LNCaP clone FGC (cell line): Measurements from ENCODE around the gene TNFRSF17.
"Not testable (repeated sequence)": the region's sequence is repeated elsewhere in the genome, so short reads cannot be mapped to it uniquely, and the experiment has no call there.

Source experiments
- DNase-seq: peaks from one replicate; pipeline ENCODE4 v3.0.0-alpha.2; 2011; ENCODE audit warnings: low read depth
- H3K4me3 ChIP-seq: 2 replicates; pipeline ENCODE4 v1.5.1; 2011; ENCODE audit warnings: mild to moderate bottlenecking, low read depth, low read length, control low read depth
- CTCF ChIP-seq: IDR thresholded peaks from 2 replicates; pipeline ENCODE4 v1.5.1; 2012; ENCODE audit warnings: mild to moderate bottlenecking; ENCODE audit not compliant: control insufficient read depth, insufficient read depth; ENCODE audit errors: extremely low read depth

The TNFRSF17 gene

DNA sequence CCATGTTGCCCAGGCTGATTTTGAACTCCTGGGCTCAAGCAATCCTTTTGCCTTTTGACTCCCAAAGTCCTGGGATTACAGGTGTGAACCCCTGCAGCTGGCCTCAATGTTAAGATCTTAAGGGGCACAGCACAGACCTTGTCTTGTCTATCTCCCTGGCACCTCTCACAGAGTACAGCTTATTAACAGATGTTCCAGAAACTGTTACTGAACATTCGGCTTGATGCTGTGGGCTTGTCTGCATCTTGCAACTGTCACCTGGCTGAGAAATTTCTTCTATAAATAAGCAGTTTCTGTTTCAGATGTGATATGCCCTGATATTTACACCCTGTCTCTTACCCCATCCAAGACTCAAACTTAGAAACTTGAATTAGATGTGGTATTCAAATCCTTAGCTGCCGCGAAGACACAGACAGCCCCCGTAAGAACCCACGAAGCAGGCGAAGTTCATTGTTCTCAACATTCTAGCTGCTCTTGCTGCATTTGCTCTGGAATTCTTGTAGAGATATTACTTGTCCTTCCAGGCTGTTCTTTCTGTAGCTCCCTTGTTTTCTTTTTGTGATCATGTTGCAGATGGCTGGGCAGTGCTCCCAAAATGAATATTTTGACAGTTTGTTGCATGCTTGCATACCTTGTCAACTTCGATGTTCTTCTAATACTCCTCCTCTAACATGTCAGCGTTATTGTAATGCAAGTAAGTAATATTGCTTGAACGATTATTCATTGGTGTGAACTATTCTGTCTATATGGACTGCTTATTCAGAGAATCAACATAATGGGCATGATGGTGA, at the start of gene TNFRSF17:
Gene TNFRSF17, plus strand, starts transcription at position 450 of the 791 bp plus-strand sequence. Its CDS starts 115 bp downstream, at position 565.
- no peak for TF ChIP-seq CTCF
- no peak within 1 kb of the TSS for H3K4me3 ChIP-seq
- DNase-seq: no peak

GRCh38 chr16:11915644-11916523, 49.1 kb upstream of the TNFRSF17 start, which contains the start of gene GSPT1:
TSS of gene GSPT1 (minus strand) at chr16:11915956. CDS start at chr16:11915720, 236 bp downstream.
- DNase-seq: peak; percentile 96
- H3K4me3 ChIP-seq: peak within 1 kb of the TSS; percentile 68
- TF ChIP-seq CTCF: no peak

GRCh38 chr16:11916524-11917285, 48.3 kb upstream of the TNFRSF17 start:
- peak; percentile 93 for DNase-seq
- no peak for TF ChIP-seq CTCF
- H3K4me3 ChIP-seq: peak overlapping the region; percentile 68

DNA sequence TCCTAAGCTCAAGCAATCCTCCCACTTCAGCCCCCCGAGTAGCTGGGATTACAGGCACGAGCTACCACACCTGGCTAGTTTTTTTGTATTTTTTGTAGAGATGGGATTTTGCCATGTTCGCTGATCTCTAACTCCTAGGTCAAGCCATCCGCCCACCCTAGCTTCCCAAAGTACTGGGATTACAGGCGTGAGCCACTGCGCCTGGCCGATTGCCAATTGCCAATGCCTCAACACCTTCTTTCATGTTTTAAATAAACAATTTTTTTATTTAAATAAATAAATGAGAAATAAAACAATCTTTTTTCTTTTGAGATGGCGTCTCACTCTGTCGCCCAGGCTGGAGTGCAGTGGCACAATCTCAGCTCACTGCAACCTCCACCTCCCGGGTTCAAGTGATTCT, 41.0 kb upstream of the TNFRSF17 start:
- not testable (repeated sequence) for H3K4me3 ChIP-seq, DNase-seq

DNA sequence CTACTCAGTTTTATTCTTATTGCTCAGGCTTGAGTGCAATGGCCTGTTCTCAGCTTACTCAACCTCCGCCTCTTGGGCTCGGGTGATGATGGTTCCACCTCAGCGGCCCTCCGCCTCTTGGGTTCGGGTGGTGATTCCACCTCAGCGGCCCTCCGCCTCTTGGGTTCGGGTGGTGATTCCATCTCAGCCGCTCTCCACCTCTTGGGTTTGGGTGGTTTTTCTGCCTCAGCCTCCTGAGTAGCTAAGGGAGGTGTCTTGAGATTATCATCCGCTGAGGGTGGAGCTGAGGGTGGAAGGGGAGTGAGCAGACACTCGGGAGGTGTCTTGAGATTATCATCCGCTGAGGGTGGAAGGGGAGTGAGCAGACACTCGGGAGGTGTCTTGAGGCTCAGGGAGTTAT, 37.7 kb upstream of the TNFRSF17 start:
- DNase-seq, H3K4me3 ChIP-seq: not testable (repeated sequence)

DNA sequence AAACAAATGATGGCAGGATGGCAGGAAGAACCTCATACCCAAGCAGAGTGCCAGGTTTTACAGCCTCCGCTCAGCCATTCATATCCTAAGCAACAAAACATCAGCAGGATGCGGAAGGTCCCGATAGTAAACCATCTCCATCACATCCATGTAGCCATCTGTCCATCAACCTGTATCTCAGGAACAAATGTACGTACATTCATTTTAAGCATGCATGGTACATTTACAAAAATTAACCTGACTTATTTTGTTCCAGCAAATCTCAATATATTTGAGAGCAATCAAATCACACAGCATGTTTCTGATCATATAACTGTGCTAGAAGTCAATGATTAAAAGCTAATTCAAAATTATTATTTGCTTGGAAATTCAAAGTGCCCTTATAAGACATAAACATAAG, 23.1 kb upstream of the TNFRSF17 start, which contains the start of gene NPIPB2:
Gene NPIPB2, minus strand, starts transcription at position 101 of the 400 bp plus-strand sequence. Its CDS starts 0 bp downstream, at position 101.
- H3K4me3 ChIP-seq, DNase-seq: not testable (repeated sequence)

DNA sequence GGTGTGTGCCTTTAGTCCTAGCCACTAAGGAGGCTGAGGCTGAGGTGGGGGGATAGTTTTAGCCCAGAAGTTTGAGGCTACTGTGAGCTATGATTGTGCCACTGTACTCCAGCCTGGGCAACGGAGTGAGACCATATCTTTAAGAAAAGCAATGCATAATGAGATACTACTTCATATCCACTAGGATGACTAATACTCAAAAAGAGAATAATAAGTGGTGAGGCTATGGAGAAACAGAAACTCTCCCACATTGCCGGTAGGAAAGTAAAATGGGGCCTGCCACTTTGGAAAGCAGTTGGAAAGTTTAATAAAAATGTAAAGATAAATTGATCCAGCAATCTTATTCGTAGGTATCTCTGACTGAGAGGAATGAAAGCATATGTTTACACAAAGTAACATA, 18.6 kb upstream of the TNFRSF17 start:
- DNase-seq: no peak
- no peak overlapping the region for H3K4me3 ChIP-seq
- no peak for TF ChIP-seq CTCF

- H3K4me3 ChIP-seq: no peak overlapping the region
- no peak for TF ChIP-seq CTCF
- no peak for DNase-seq
Observed at GRCh38 chr16:11948819-11949218, 16.2 kb upstream of the TNFRSF17 start.
